HG03095 (cell line): ENCODE results near the gene TMOD1.
A peak's percentile ranks its signal among the peaks of the same experiment; 100 is the strongest.

Experiments
- ATAC-seq: cut with Tn5 transposase; IDR thresholded peaks from one replicate; pipeline ENCODE4 v1.9.1; 2021; ENCODE audit warnings: moderate library complexity; ENCODE audit not compliant: unreplicated experiment

The TMOD1 gene

DNA sequence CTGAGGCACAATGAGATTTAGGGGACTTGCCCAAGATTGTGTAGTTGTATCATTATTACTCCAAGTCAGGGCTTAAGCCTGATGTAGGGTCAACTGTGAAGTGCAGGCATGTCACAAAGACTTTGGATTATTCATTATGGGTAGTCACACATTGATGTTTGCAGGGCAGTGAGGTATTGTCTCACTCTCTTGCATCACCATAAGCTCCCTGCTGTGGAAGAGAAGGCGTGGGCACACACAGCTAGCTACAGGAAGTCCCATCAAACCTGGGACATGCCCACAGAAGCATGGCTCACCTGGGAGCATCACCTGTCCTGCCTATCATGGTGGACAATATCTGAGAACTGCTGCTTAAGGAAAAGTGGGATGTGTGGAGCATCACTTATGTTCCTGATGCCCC lies 42.1 kb downstream of the TMOD1 start:
- no peak for ATAC-seq

DNA sequence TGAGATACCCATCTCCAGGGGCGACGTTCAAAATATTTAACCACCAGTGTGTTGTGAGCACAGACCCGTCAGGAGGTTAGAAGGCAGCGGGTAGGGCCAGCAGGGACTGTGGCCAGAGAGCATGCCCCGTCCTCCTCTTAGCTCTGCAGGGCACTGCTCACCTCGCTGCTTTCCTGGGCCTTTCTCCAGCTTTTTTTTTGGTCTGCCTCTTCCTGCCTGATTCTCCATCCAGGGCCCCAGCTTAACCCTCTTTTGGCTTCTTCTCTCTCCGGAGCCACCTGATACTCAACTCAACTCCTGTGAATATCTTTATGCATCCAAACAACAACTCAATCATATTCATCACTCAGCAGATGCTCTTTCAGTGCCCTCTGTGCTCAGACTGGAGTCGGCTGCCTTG lies 44.0 kb downstream of the TMOD1 start:
- no peak for ATAC-seq

GRCh38 chr9:97547098-97547829 lies 45.8 kb downstream of the TMOD1 start:
- ATAC-seq, result no peak

DNA sequence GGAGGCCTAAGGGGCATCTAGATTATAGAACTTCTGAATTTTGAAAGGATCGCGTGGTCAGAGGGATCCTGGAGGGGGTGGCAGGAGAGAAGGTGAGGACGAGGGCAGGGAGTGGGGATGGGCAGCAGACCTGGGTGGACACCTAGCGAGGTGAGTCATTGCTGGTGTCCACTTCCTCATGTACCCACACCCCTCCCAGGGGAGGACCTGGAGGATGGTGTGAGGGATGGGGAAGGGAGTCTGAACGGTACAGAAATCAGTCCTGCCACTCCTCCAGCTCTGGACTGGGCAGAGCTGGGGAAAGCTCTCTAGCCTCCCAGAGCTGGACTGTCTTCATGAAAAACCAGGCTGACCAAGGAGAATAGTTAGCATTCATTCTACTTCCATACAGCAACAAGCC lies 46.9 kb downstream of the TMOD1 start:
- ATAC-seq, result no peak

- ATAC-seq, result no peak
These were observed 47.5 kb downstream of the TMOD1 start for GRCh38 chr9:97548819-97549540.

DNA sequence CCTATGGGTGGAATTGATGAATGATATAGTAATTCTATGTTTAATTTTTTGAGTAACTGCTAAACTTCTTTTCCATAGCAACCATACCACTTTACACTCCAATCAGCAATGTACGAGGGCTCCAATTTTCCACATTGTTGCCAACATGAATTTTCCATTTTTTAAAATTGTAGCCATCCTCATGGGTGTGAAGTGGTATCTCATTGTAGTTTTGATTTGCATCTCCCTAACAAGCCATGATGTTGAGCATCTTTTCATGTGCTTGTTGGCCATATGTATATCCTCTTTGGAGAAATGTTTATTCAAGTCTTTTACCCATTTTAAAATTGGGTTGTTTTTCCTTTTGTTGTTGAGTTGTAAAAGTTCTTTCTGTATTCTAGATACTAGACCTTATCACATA lies 48.9 kb downstream of the TMOD1 start:
- ATAC-seq, result no peak

DNA sequence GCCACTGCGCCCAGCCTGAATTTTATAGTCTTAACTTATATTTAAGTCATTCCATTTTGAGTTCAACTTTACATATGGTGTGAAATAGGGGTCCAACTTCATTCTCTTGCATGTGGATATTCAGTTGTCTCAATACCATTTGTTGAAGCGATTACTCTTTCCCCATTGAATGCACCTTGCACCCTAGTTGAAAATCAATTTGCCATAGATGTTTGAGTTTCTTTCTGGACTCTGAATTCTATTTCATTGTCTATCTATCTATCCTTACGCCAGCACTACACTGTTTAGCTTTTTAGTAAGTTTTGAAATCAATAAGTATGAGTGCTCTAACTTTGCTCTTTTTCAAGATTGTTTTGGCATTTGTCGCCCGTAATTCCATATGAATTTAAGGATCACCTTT lies 49.8 kb downstream of the TMOD1 start:
- no peak for ATAC-seq

DNA sequence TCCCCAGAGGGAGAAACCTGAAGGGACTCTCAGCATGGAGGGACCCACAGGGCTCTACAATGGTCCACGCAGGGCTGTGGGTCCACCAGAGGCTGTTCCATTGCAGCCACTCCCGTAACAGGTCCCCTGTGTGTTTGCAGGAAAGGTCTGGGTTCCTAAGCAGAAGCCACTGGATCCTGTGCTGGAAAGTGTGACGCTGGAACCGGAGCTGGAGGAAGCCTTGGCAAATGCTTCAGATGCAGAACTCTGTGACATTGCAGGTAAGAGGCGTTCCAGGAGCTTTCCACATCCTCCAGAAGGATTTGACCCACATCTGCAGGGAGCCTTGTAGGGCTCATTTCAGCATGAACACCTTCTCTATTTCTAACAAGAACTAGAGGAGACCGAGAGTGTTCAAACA lies 51.7 kb downstream of the TMOD1 start:
- ATAC-seq, result no peak

- ATAC-seq, result no peak
These were observed 52.4 kb downstream of the TMOD1 start for GRCh38 chr9:97553841-97554240.

- no peak for ATAC-seq
These were observed 53.2 kb downstream of the TMOD1 start for GRCh38 chr9:97554566-97555075.

- ATAC-seq, result no peak
These were observed 53.7 kb downstream of the TMOD1 start for GRCh38 chr9:97555164-97555563.

- no peak for ATAC-seq
These were observed 54.7 kb downstream of the TMOD1 start for GRCh38 chr9:97556036-97556720.

DNA sequence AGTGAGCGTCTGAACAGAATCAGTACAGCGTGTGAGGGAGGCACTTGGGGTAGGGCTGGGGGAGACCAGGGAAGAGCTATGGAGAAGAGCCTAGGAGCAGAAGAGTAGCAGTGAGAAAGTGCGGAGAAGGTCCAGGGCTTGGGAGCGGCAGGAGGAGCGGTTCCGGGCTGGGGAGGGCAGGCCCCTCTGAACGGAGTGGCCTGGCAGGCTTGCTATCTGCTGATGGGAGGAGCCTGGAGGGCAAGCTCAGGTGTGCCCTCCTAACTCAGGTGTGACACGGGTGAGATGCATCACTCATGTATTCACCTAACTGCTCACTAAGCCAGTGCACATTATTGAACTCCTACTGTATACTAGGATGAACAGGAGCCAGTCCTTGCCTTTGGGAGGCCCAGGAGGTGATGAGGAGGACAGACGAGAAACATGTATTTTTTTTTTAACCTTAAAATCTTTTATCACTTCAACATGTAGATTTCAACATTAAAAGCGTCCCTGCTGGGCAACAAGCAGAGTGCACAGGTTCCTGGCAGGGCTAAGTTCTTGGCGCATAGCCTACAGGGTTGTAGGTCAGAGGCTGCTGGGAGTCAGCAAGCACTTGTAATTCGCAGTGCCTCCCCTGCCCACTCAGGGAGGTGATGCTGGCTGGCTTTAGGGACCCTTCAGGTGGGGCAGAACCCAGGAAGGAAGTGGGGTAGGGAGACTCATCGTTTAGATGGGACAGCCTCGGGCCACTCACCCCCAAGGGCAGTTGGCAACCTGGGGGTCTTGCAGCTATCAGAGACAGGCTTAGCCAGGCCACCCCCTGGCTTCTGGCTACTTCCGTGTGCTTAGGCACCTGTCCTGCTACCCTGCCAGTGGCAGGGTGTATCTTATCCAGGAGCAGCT lies 55.5 kb downstream of the TMOD1 start:
- ATAC-seq, result no peak

- no peak for ATAC-seq
These were observed 56.2 kb downstream of the TMOD1 start for GRCh38 chr9:97557606-97558095.

DNA sequence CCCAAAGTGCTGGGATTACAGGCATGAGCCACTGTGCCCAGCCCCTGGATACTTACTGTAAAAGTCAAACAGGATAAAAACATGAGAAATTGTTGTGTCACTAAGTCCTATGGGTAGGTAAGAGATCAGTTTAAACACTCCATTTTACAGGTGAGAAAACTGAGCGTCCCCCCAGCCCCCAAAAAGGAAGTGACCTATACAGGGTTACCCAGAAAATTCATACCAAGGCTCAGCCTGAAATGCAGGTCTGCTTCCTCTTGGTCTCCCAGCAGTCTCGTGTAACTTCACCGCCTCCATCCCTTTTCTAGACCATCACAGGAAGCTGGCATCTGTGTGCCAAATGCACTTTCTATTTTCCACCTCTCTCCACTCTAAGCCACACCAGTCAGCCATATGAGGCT lies 57.2 kb downstream of the TMOD1 start:
- no peak for ATAC-seq

DNA sequence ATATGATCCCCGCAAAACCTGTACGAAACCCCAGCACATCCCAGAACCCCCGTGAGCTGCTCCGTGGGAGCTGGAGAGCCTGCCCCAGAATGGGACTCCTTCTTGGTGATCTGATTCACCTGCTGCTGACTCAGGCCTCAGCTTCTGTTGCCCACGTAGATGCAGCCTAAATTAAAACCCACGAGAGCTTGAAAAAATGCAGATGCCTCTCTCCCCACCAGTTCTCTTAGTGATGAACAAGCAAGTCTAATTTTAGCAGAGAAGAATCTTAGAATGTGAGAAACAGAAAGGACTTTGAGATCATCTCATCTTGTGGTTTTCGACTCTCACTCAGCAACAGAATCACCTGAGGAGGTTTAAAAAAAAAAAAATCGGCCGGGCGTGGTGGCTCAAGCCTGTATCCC lies 57.6 kb downstream of the TMOD1 start:
- peak; percentile 72 for ATAC-seq

DNA sequence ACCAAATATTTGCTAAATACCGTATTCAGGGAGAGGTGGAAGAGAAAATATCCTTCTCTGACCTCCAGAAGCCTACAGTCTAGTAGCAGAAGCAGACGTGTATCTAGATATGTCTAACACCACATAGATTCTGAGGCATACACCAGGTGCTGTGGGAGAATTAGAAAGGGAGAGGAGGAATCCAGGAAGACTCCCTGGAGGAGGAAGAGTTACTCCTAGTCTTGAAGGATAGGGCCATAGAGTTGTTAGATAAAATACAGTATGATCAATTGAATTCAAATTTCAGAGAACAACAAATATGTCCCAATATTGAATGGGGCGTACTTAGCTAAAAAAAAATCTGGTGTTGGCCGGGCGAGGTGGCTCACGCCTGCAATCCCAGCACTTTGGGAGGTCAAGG lies 58.7 kb downstream of the TMOD1 start:
- ATAC-seq, result no peak

DNA sequence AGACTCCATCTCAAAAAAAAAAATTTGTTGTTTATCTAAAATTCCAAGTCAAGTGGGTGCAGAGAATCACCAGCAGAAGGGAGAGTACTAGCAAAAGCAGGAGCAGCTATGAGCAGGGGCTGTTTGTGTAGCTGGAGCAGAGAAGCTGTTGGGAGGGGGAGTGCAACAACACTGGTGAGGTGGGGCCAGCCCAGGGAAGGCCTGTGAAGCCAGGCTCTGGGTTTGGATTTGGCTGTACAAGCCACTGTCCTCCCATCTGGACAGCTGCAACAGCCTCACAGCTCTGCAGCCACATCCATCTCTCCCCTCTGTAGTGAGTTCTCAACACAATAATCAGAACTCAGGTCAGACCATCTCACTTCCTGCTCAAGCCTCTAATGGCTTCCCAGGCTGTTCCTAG lies 59.4 kb downstream of the TMOD1 start:
- no peak for ATAC-seq

DNA sequence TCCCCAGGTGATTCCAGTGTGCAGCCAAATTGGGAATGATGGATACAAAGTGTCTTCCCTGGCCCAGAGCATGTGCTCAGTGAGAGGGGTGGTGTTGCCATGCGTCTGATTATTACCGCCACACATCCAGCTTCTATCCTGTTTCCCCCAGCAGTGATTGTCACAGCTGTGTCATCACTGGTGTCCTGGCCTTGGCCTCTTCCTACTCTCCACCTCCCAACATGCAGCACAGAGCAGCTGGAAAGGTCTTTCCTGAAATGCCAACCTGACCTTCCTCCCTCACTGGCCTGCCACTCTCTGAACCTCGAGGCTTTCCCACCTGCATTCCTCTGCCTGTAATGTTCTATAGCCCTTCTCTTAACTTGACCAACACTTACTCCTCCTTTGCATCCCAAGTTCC lies 60.0 kb downstream of the TMOD1 start:
- ATAC-seq, result no peak

DNA sequence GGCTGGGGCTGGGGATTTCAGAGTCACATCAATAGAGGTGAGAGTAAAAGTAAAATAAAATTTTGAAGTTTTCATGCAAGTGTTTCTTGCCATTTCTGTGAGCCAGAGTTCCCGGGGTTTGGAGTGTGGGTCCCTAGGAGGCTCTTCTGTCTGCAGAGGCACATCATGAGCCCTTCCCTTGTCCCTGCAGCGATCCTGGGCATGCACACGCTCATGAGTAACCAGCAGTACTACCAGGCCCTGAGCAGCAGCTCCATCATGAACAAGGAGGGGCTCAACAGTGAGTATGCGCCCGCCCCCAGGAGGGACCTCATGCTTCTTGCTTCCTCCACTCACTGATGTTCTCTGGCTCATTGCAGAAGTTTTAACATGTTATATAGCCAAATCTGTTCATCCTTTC lies 61.1 kb downstream of the TMOD1 start:
- no peak for ATAC-seq
